ENCODE data around the gene GALNT7.
A peak's percentile ranks its signal among the peaks of the same experiment; 100 is the strongest.

GALNT7 gene

DNA sequence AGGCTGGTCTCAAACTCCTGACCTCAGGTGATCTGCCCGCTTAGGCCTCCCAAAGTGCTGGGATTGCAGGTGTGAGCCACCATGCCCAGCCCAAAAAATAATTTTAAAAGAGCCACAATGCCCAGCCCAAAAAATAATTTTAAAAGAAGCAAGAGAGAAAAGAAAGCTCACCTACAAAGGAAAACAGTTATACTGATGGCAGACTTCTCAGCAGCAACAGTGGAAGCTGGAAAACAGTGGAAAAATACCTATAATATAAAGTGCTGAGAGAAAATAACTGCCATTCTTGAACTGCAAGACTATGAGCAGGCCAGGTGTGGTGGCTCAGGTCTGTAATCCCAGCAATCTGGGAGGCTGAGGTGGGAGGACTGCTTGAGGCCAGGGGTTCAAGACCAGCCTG, 178.9 kb downstream of the GALNT7 start:
- DNase-seq (ENCODE audit: low spot score) = no peak

DNA sequence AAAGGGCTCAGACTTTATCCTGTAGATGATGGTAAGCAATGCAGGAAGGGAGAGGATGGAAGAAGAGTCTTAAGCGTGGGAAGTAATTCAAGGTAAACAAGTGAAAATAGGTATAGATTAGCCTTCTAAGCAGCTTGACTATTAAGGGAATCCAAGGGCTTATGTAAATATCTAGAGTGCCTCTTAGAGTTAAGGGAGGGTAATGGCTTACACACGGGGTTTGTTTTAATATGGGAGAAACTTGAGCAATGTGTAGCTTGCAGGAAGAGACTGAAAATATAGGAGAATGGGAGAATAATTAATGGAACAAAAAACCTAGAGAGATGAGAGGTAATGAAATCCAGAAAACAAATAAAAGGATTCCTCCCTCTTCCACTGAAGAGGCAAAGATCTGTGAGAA, 189.3 kb downstream of the GALNT7 start:
- DNase-seq (ENCODE audit: low spot score) = no peak

DNA sequence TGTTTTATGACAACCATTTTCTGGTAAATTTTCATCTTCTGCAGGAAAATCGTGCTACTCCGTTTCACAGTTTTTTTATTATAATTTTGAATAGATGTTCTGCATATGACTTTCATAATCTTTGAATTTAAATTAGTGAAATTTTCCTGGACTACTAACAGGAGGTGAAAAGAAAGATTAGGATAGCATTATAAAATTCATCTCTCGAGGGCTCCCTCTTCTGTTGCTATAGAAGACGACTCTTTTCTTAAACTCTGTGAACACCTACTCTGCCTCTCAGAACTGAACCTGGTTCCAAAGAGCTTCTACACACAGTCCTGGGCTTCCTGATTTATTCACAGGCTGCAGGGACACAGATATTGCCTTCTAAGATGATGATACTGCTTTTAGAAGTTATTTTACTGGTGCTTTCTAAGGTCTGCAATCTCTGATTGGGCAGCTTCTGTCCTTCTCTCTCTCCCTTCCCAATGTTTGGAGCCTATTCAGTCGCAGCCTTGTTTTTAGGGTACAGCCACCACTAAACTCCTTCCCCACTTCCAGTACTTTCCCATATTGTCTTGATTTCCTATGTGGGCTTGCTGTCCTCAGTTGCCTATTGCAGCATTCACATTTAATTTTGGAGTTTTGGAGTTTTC, 192.1 kb downstream of the GALNT7 start:
- no peak for DNase-seq (ENCODE audit: low spot score)

DNA sequence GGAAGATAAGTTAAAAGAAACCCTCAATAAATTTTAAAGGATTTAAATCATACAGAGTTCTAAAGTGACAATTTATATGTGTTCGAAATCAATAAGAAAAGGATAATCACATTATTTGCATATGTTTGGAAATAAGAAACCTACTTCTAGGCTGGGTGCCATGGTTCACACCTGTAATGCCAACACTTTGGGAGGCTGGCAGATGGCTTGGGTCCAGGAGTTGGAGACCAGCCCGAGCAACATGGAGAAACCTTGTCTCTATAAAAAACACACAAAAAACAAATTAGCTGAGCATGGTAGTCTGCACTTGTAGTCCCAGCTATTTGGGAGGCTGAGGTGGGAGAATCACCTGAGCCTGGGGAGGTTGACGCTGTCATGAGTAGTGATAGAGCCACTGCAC, 194.1 kb downstream of the GALNT7 start:
- no peak for DNase-seq (ENCODE audit: low spot score)

DNA sequence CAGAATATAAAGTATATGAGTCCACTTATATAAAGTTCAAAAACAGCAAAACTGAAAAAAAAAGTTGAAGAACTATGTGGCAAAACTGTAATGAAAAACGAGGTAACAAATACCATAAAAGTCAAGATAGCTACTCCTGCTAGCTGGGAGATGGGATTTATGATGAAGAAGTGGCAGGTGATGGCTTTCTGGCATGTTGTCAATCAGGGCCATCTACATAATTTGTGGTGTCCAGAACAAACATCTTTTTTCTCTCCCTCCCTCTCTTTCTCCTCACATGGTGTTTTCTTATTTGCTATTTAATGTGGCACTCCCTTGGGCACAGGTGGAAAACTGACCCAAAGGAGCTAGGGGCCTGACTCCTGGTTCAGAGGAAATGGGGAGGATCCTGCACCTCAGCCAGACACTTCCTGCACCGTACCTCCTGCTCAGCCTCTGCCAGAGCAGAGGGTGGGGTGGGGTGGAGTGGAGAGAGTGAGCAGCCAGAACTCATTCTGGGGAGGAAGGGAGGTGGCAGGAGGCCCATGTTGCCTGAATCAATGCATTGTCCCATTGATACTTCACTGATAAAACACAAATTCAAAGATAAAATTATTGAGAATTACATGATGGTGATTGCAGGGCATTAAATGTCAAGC, 196.9 kb downstream of the GALNT7 start:
- peak; percentile 9 for DNase-seq (ENCODE audit: low spot score)

DNA sequence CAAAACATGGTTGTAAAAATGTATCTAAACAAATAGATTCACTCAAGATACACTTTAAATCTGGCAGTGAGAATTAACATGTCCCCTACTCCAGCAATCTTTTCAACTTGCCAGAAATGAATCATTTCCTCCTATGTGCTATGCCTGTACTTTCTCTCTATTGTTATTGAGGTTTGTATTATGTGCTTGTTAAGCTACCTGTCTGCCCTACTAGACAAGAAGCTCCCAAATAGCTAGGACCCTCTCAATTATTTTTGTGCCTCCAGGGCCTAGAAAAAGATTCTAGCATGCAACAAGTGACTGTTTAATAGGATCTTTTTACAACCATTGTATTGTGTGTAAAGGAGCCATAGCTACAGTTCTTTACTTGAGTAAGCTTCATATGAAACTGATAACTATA, 198.7 kb downstream of the GALNT7 start:
- DNase-seq (ENCODE audit: low spot score) = no peak

DNA sequence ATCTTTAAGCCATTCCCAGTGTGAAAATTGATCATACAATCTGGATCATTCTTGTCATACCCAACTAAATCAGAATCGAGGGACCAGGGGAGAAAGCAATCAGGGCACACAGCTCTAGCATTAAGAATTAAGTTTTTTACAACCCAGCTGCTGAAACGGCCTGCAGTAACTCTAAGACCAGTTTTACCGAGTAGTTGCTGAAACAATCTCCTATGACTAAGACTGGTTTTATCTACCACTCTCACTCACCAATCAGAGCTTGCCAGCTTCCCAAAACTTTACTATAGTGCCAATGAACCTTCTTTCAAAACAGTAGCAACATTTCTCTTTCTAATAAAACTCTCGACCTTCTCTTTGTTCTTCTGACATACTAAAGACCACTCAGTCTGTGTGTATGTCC, 199.3 kb downstream of the GALNT7 start:
- no peak for DNase-seq (ENCODE audit: low spot score)

DNA sequence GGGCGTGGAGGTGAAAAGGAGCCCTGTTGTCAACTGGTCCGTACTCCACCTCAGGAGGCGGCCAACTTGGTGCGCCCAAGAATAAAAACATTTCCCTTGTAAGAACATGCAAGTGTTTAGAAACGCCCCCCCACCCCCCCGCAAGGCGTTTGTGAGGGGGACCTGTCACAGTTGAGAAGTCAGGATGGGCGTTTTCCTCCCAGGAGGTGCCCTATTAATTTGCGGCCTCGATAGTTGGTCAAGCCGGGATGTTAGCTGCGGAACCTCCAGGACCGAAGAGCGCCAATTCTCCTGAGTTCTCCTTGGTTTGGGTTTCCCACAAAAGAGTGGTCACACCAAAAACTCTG, 201.5 kb downstream of the GALNT7 start:
- DNase-seq (ENCODE audit: low spot score) = peak; percentile 61

DNA sequence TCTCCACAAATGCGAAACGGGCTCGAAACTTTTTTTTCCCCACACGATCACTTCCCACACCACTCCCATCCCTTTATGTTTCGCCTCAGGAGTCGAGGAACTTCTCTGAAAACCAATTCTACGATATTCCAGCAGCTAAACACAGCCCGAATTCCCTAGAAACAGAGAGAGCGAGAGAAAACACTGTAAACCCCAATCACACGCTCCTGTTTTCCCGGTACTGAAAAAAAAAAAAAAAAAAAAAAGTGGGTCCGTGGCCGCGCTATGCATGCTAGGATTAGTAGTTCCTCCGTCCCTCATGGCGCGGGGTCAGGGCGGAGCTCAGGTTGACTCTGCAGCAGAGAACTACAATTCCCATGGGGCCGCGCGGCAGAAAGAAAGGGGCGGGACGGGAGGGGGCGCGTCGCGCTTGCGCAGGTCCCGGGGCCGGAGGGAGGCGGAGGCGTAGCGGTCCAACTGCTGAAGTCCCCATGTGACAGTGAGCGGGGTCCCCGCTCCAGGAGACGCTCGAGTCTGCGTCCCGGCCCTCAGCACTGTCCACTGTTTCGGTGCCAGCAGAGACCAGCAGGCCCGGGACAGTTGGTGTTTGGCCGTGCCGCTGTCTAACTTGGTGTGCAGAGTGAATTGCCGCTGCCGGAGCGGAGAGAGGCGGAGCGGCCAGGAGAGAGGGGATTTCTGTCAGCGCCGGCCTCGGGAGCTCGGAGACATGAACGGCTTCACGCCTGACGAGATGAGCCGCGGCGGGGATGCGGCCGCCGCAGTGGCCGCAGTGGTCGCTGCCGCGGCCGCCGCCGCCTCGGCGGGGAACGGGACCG, 202.1 kb downstream of the GALNT7 start, which contains the start of gene SAP30:
Gene SAP30 (plus strand): TSS at position 478 of the 815 bp plus-strand sequence. CDS start 229 bp downstream, at position 707.
- peak; percentile 97 for DNase-seq (ENCODE audit: low spot score)

DNA sequence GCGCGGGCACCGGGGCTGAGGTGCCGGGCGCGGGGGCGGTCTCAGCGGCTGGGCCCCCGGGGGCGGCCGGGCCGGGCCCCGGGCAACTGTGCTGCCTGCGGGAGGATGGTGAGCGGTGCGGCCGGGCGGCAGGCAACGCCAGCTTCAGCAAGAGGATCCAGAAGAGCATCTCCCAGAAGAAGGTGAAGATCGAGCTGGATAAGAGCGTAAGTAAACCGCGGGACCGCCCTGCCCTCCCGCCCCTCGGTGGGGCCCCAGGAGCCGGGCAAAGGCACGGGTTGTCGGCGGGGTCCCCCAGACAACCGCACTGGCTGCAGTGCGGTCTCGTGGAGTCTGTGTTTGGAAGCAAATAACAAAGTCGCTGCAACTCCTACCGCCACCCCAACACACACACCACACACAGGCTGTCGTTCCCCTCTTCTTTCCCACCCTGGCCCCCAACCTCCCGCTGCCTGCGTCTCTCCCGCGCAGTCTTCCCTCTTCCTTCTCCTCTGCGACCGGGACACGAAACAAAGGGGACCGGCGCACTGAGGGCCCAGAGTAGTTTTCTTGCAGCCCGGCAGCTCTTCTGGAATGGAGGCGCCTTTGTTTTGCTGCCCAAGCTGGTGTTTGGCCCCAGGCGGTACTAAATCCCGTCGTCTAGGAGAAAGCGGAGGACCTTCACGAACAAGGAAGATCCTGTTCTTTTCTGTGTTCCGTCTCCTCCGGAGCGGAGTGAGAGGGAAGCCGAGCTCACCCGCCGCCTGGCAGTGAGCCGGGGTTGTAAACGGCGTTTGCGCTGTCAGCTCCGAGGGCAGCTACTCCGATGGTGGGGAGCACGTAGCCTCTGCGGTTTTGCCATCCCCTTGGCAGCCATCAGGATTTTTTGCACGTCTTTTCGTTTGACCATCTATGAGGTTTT, 202.9 kb downstream of the GALNT7 start:
- peak; percentile 14 for DNase-seq (ENCODE audit: low spot score)

All from CD4-positive, alpha-beta T cell treated with Interleukin-6 at 100 ng/mL for 8 hours (primary cell).